GM18858 (cell line): ENCODE results near the gene TRIM32.

Experiments
- ATAC-seq: cut with Tn5 transposase; IDR thresholded peaks from one replicate; pipeline ENCODE4 v1.9.1; 2021; ENCODE audit not compliant: unreplicated experiment

The TRIM32 gene

GRCh38 chr9:116687074-116687753, at the start of gene TRIM32:
Gene TRIM32 (plus strand): TSS chr9:116687305. CDS start chr9:116697743, 10,438 bp downstream.
- peak; percentile 96 for ATAC-seq

- no peak for ATAC-seq
Observed at GRCh38 chr9:116639251-116639741, 47.8 kb upstream of the TRIM32 start.

- no peak for ATAC-seq
Observed at GRCh38 chr9:116641292-116642059, 45.6 kb upstream of the TRIM32 start.

- no peak for ATAC-seq
Observed at GRCh38 chr9:116643691-116644090, 43.4 kb upstream of the TRIM32 start.

GRCh38 chr9:116644091-116644688, 42.9 kb upstream of the TRIM32 start:
- ATAC-seq: no peak

- peak; percentile 44 for ATAC-seq
Observed at GRCh38 chr9:116646661-116647514, 40.2 kb upstream of the TRIM32 start.

- no peak for ATAC-seq
Observed at GRCh38 chr9:116647515-116647809, 39.6 kb upstream of the TRIM32 start.

GRCh38 chr9:116653348-116654058, 33.6 kb upstream of the TRIM32 start:
- ATAC-seq: no peak

GRCh38 chr9:116654059-116654355, 33.1 kb upstream of the TRIM32 start:
- ATAC-seq: no peak

- ATAC-seq: no peak
Observed at GRCh38 chr9:116656501-116656971, 30.6 kb upstream of the TRIM32 start.

GRCh38 chr9:116656977-116657376, 30.1 kb upstream of the TRIM32 start:
- no peak for ATAC-seq

GRCh38 chr9:116658265-116658664, 28.8 kb upstream of the TRIM32 start:
- ATAC-seq: no peak

- ATAC-seq: peak; percentile 84
Observed at GRCh38 chr9:116661037-116661954, 25.8 kb upstream of the TRIM32 start.

GRCh38 chr9:116662646-116663310, 24.3 kb upstream of the TRIM32 start:
- ATAC-seq: no peak

GRCh38 chr9:116663581-116663980, 23.5 kb upstream of the TRIM32 start:
- ATAC-seq: no peak

GRCh38 chr9:116668970-116669695, 18.0 kb upstream of the TRIM32 start:
- no peak for ATAC-seq

- no peak for ATAC-seq
Observed at GRCh38 chr9:116671605-116672004, 15.5 kb upstream of the TRIM32 start.

- ATAC-seq: no peak
Observed at GRCh38 chr9:116673375-116673774, 13.7 kb upstream of the TRIM32 start.
